Measurements from ENCODE around the gene GP5. TPM values are rescaled to one million over a fixed set of nuclear protein-coding genes. Genes with fewer than 3 reads are reported as not detected.

Gene GP5
- total RNA-seq, 2 experiments from 2014 or later, result 1.1 to 1.3 TPM

GRCh38 chr3:194382196-194382891 lies 16.7 kb downstream of the GP5 start:
- Mint-ChIP-seq H3K36me3 (ENCODE audit: low read depth) (no peaks in the 10 kb centered on the region), H3K27ac (no peak overlapping the region), H3K27me3 (peaks cover 3% of the 10 kb centered on the region), H3K9me3 (no peaks in the 10 kb centered on the region), H3K4me3 (no peak overlapping the region), H3K4me1 (no peaks in the 10 kb centered on the region)
- ChIA-PET POLR2A (no interaction called here), CTCF (interaction anchor here (0.8 kb wide), 1 partner anchor 15 kb away, joined by 4 read pairs; no protein-coding TSS in a partner anchor)
- no peak for DNase-seq

GRCh38 chr3:194381460-194381875 lies 17.6 kb downstream of the GP5 start:
- no peak for DNase-seq
- Mint-ChIP-seq H3K4me1 (no peaks in the 10 kb centered on the region), H3K36me3 (ENCODE audit: low read depth) (no peaks in the 10 kb centered on the region), H3K9me3 (no peaks in the 10 kb centered on the region), H3K4me3 (no peak overlapping the region), H3K27ac (no peak overlapping the region), H3K27me3 (peaks cover 3% of the 10 kb centered on the region)
- ChIA-PET CTCF (no interaction called here), POLR2A (no interaction called here)

DNA sequence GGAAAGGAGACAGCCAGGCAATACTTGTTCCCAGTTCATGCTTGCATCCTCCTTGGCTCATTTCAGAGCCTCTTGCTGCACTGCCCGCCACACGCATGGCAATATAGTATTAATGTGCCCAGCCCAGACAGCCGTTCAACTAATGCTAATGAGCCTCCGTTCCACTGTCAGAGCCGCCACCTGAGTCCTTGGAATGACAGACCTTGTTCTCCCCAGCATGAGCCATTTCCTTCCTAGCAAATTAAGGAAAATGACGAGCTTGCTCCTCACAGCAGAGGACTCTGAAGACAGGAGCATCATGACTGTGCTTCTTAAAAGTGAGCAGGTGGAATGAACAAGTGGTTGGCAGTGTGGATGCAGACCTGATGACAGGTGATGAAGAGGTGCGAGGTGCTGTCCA lies 18.7 kb downstream of the GP5 start:
- no peaks in the 10 kb centered on the region for H3K36me3 Mint-ChIP-seq (ENCODE audit: low read depth)
- no peaks in the 10 kb centered on the region for H3K4me1 Mint-ChIP-seq
- no peaks in the 10 kb centered on the region for H3K9me3 Mint-ChIP-seq

GRCh38 chr3:194379651-194380050 lies 19.4 kb downstream of the GP5 start:
- no peaks in the 10 kb centered on the region for H3K4me1 Mint-ChIP-seq
- CTCF ChIA-PET, result interaction anchor here (0.8 to 1.6 kb wide), 2 partner anchors 36 to 342 kb away, joined by 3 read pairs; no protein-coding TSS in a partner anchor
- H3K27ac Mint-ChIP-seq, result no peak overlapping the region
- DNase-seq, result no peak
- H3K9me3 Mint-ChIP-seq, result no peaks in the 10 kb centered on the region
- no peak overlapping the region for H3K4me3 Mint-ChIP-seq
- H3K27me3 Mint-ChIP-seq, result peaks cover 3% of the 10 kb centered on the region
- no peaks in the 10 kb centered on the region for H3K36me3 Mint-ChIP-seq (ENCODE audit: low read depth)
- POLR2A ChIA-PET, result no interaction called here

More for the DNA sequence above, 18.7 kb downstream of the GP5 start:
- ChIA-PET POLR2A (no interaction called here), CTCF (no interaction called here)
- no peak overlapping the region for H3K4me3 Mint-ChIP-seq
- H3K27ac Mint-ChIP-seq, result no peak overlapping the region
- DNase-seq, result no peak
- H3K27me3 Mint-ChIP-seq, result peaks cover 3% of the 10 kb centered on the region

DNA sequence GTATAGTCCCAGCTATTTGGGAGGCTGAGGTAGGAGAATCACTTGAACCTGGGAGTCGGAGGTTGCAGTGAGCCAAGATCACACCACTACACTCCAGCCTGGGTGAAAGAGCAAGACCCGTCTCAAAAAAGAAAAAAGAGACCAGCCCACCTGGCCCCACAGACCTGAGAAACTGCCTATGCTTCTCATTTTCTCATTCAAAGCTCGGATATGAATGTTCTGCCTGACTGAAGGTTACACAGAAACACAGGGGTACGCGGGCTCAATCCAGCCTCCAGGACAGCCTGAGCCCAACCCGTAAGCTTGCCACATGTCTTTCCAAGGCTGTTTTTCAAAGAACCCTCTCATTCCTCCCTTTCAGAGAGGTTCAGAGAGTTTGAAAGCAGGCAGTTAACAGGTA lies 19.8 kb downstream of the GP5 start:
- DNase-seq, result no peak
- H3K36me3 Mint-ChIP-seq (ENCODE audit: low read depth), result no peaks in the 10 kb centered on the region
- H3K27me3 Mint-ChIP-seq, result peaks cover 3% of the 10 kb centered on the region
- ChIA-PET CTCF (interaction anchor here (0.8 to 1.6 kb wide), 2 partner anchors 35 to 342 kb away, joined by 3 read pairs; no protein-coding TSS in a partner anchor), POLR2A (no interaction called here)
- H3K9me3 Mint-ChIP-seq, result no peaks in the 10 kb centered on the region
- H3K4me3 Mint-ChIP-seq, result no peak overlapping the region
- H3K4me1 Mint-ChIP-seq, result no peaks in the 10 kb centered on the region
- no peak overlapping the region for H3K27ac Mint-ChIP-seq

- Mint-ChIP-seq H3K27me3 (no peaks in the 10 kb centered on the region), H3K4me3 (no peak overlapping the region), H3K9me3 (no peaks in the 10 kb centered on the region), H3K36me3 (ENCODE audit: low read depth) (no peaks in the 10 kb centered on the region), H3K27ac (no peak overlapping the region), H3K4me1 (no peaks in the 10 kb centered on the region)
- DNase-seq, result no peak
- ChIA-PET CTCF (no interaction called here), POLR2A (no interaction called here)
Measured at GRCh38 chr3:194377708-194378107, 21.4 kb downstream of the GP5 start.

GRCh38 chr3:194376241-194376560 lies 22.9 kb downstream of the GP5 start:
- no peaks in the 10 kb centered on the region for H3K9me3 Mint-ChIP-seq
- DNase-seq, result no peak
- no peak overlapping the region for H3K4me3 Mint-ChIP-seq
- ChIA-PET CTCF (no interaction called here), POLR2A (no interaction called here)
- H3K4me1 Mint-ChIP-seq, result no peaks in the 10 kb centered on the region
- H3K27ac Mint-ChIP-seq, result no peak overlapping the region
- H3K36me3 Mint-ChIP-seq (ENCODE audit: low read depth), result no peaks in the 10 kb centered on the region
- no peaks in the 10 kb centered on the region for H3K27me3 Mint-ChIP-seq

GRCh38 chr3:194375473-194376240 lies 23.4 kb downstream of the GP5 start:
- H3K9me3 Mint-ChIP-seq, result no peaks in the 10 kb centered on the region
- no peaks in the 10 kb centered on the region for H3K36me3 Mint-ChIP-seq (ENCODE audit: low read depth)
- POLR2A ChIA-PET, result no interaction called here
- no peak overlapping the region for H3K4me3 Mint-ChIP-seq
- peaks cover 2% of the 10 kb centered on the region for H3K27me3 Mint-ChIP-seq
- no peak for DNase-seq
- CTCF ChIA-PET, result no interaction called here
- H3K27ac Mint-ChIP-seq, result no peak overlapping the region
- no peaks in the 10 kb centered on the region for H3K4me1 Mint-ChIP-seq

DNA sequence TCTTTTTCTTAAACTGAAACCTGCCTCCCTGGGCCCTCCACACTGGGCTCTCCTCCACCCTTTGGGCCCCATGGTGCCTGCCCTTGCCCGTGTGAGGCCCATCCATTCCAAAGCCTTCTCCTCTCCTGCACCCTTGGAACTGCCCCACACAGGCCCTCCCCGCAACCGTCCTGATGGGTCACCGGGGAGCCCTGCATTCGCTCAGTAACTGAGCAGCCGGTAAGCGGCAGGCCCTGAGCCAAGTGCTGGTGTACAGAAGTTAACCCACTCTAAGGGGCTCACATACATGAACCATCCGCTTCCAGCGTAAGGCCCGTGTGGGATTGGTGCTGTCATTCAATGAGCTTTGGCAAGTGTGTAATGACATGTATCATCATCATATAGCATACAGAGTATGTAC lies 24.1 kb downstream of the GP5 start:
- no peaks in the 10 kb centered on the region for H3K9me3 Mint-ChIP-seq
- POLR2A ChIA-PET, result no interaction called here
- peaks cover 9% of the 10 kb centered on the region for H3K27me3 Mint-ChIP-seq
- H3K27ac Mint-ChIP-seq, result no peak overlapping the region
- CTCF ChIA-PET, result no interaction called here
- H3K4me1 Mint-ChIP-seq, result no peaks in the 10 kb centered on the region
- H3K36me3 Mint-ChIP-seq (ENCODE audit: low read depth), result no peaks in the 10 kb centered on the region
- DNase-seq, result no peak
- no peak overlapping the region for H3K4me3 Mint-ChIP-seq

GRCh38 chr3:194373899-194374298 lies 25.2 kb downstream of the GP5 start:
- POLR2A ChIA-PET, result no interaction called here
- Mint-ChIP-seq H3K9me3 (no peaks in the 10 kb centered on the region), H3K27ac (no peak overlapping the region), H3K4me1 (no peaks in the 10 kb centered on the region), H3K36me3 (ENCODE audit: low read depth) (no peaks in the 10 kb centered on the region), H3K4me3 (no peak overlapping the region), H3K27me3 (peaks cover 18% of the 10 kb centered on the region)
- no peak for DNase-seq
- CTCF ChIA-PET, result no interaction called here

DNA sequence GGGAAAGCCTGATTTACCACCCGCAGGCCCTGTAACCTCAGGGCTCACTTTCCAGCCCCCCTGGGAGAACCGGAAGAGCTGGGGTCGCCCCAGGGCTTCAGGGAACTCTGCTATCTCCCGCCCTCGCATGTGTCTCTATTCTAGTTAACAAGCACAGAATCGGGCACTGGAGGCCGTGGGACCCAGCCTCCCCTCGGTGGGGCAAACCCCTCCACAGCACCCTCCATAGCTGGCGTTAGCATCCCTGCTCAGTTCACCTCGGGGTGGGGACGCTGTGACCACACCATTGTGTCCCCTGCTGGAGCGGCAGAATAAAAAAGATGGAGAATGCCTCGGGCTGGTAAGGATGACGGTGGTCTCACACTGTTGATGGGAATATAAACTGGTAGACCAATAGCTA lies 26.0 kb downstream of the GP5 start:
- POLR2A ChIA-PET, result interaction anchor here (0.6 kb wide), 1 partner anchor 496 kb away, joined by 7 read pairs; no protein-coding TSS in a partner anchor
- H3K9me3 Mint-ChIP-seq, result no peaks in the 10 kb centered on the region
- no peaks in the 10 kb centered on the region for H3K4me1 Mint-ChIP-seq
- H3K36me3 Mint-ChIP-seq (ENCODE audit: low read depth), result no peaks in the 10 kb centered on the region
- H3K27me3 Mint-ChIP-seq, result peaks cover 25% of the 10 kb centered on the region
- H3K4me3 Mint-ChIP-seq, result no peak overlapping the region
- no peak for DNase-seq
- CTCF ChIA-PET, result no interaction called here
- no peak overlapping the region for H3K27ac Mint-ChIP-seq

DNA sequence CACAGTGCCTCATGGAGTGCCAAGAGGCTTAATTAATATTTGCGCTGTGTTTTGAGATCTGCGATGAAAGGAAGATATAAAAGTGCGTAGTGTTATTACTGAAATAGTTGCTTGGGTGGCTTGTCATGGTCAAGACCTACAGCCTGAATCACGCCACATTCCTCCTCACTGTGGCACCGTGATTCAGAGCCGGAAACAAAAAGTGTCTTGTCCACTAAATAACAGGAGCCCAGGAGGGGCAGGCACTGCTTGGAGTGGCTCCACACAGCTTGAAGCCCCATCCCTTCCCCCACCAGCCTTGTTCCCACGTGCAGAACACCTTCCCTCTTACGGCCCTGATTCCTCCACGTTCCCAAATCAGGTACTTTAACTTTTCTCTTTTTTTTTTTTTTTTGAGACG lies 28.3 kb downstream of the GP5 start:
- H3K4me3 Mint-ChIP-seq, result no peak overlapping the region
- CTCF ChIA-PET, result interaction anchor here (0.7 to 1.0 kb wide), 2 partner anchors 9 to 63 kb away, joined by 3 read pairs; no protein-coding TSS in a partner anchor
- no peaks in the 10 kb centered on the region for H3K4me1 Mint-ChIP-seq
- H3K27ac Mint-ChIP-seq, result no peak overlapping the region
- no peak for DNase-seq
- H3K36me3 Mint-ChIP-seq (ENCODE audit: low read depth), result no peaks in the 10 kb centered on the region
- H3K9me3 Mint-ChIP-seq, result no peaks in the 10 kb centered on the region
- POLR2A ChIA-PET, result no interaction called here
- H3K27me3 Mint-ChIP-seq, result peaks cover 30% of the 10 kb centered on the region

DNA sequence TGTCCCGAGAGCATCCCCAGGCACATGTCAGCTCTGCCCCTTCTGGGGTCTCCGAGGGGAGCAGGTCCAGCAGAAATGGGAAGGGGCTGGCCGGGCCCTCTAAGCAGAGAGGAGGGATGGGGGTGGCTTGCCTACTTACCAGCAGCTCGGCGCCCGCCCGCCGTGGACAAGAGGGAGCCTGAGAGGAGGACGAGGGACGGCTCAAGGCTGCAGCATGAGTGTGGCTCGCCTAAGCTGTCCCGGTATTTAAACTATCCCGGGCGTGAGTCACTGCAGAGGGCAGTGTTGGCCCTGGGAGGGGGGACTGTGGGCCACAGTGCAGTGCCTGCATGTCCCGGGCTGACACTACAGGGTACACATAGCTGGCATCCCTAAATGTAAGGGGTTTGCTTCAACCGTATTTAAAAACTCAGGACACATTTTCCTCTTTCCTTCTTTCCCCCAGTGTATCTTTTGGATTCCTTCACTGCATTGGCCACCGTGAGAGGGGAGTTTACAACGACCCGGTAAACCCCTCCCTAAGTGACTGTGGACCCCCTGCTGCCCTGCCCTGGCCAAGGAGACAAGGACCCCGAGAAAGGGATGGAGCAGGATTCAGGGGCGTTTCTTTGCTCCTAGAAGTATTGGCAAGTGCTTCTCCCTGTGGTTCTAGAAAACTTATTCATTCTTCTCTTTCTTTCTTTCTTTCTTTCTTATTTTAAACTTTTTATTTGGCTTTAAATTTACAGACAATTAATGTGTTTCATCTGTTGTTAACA lies 29.4 kb downstream of the GP5 start, which contains the start of gene LRRC15:
TSS of gene LRRC15 (minus strand) at position 222 of the 758 bp plus-strand sequence. CDS start 8,700 bp downstream, outside the sequence.
- no peaks in the 10 kb centered on the region for H3K36me3 Mint-ChIP-seq (ENCODE audit: low read depth)
- no peak for DNase-seq
- H3K4me1 Mint-ChIP-seq, result no peaks in the 10 kb centered on the region
- H3K27ac Mint-ChIP-seq, result no peak within 1 kb of the TSS
- no peaks in the 10 kb centered on the region for H3K9me3 Mint-ChIP-seq
- POLR2A ChIA-PET, result no interaction called here
- CTCF ChIA-PET, result no interaction called here
- H3K4me3 Mint-ChIP-seq, result no peak within 1 kb of the TSS
- H3K27me3 Mint-ChIP-seq, result peaks cover 30% of the 10 kb centered on the region

Data from activated CD4-positive, alpha-beta T cell treated with anti-CD3 and anti-CD28 coated beads, Interleukin-2, amount 10 ng/mL, durations not matched to agents 7 days and 5 days (primary cell).